GM21723 (cell line): ENCODE measurements around the gene SOX5.

ENCODE experiments used
- ATAC-seq: cut with Tn5 transposase; IDR thresholded peaks from one replicate; pipeline ENCODE4 v1.9.1; 2021; ENCODE audit warnings: mild to moderate bottlenecking, moderate library complexity; ENCODE audit not compliant: unreplicated experiment

The SOX5 gene

DNA sequence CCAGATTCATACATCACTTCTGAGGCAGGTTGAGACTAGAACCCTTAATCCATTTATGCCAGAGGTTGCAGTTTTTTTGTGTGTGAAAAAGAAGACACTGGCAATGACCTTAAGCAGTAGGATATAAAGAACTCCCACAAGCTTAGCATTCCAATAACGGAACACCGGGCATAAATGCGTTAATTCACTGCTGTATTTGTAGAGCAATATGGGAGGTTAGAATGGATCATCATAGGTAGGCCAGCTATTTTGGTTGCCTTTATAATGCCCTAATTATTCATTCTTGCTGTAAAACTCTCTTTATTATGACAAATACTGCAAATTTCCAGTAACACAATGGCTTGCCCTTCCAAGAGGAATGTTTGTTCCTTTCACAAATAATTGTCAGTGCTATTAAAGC lies 322.7 kb downstream of the SOX5 start:
- no peak for ATAC-seq

- no peak for ATAC-seq
These were observed 327.6 kb downstream of the SOX5 start for GRCh38 chr12:23621900-23622299.

DNA sequence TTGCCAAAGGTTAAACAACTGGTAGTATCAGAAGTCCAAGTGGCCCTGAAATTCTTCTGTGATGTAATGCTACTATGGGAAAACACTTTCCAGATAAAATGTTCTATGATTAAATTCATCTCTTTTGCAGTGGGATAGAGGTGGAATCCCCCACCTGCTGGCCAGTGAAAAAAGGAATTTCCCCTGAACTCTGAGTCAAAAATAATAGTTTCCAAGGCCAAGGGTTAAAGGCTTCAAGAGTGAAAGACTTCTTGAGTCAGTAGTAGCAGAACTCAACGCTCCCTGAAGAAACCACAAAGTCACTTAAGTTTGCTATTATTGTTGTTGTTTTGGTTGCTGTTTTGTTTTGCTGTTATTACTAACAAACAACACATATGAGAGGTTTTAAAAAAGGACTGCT lies 330.8 kb downstream of the SOX5 start:
- ATAC-seq, result no peak

DNA sequence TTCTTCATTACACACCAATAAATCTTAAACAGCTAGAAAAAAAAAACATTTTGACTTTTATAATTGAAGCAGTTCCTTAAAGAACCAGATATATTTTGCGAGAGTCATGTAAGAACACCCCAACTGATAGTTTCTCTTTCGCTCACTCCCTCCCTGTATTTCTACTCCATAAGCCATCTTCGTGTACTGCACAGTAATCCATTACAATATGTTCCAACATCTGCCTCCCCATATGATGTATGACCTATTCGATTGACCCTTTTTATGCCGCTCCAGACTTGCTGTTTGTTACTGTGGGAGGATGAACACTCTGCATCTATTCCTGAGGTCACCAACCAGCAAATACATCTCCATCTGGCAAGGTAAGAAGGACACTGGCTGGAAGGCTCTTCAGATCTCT lies 331.7 kb downstream of the SOX5 start:
- no peak for ATAC-seq

GRCh38 chr12:23614280-23614679 lies 335.2 kb downstream of the SOX5 start:
- ATAC-seq, result no peak

DNA sequence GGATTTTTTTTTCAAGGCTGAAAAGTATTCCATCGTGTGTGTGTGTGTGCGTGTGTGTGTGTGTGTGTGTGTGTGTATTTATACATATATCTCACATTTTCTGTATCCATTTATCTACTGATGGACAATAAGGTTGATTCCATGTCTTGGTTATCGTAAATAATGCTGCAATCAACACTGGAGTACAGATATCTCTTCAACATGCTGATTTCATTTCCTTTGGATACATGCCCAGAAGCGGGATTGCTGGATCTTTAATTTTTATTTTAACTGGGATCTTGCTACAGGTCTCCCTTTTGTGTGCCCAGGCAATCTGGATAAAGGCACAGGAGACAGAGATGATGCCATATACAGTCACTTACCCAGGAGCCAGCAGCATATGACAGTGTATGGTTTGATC lies 338.1 kb downstream of the SOX5 start:
- no peak for ATAC-seq

- ATAC-seq, result no peak
These were observed 348.6 kb downstream of the SOX5 start for GRCh38 chr12:23600919-23601318.

GRCh38 chr12:23596568-23596967 lies 352.9 kb downstream of the SOX5 start:
- ATAC-seq, result no peak

GRCh38 chr12:23587833-23588559 lies 361.5 kb downstream of the SOX5 start:
- ATAC-seq, result no peak

- no peak for ATAC-seq
These were observed 363.7 kb downstream of the SOX5 start for GRCh38 chr12:23585782-23586163.

- no peak for ATAC-seq
These were observed 364.2 kb downstream of the SOX5 start for GRCh38 chr12:23585156-23585781.

GRCh38 chr12:23581913-23582312 lies 367.6 kb downstream of the SOX5 start:
- no peak for ATAC-seq

DNA sequence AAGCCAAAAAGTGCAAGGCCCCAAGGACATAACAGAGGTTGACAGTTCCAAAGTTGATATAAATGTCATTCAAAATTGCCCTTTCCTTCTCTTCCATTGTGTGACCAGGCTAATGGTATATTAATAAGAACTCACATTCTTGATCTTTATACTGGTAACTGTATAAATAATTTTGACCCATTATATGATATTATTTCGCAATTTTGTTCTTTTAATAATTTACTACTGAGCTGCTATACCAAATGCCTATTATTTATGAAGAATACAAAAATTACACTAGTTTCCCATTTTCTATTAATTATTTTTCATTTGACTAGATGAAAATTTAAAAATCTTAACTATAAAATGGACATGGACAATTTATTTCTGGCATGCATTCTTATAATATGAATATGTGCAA lies 370.2 kb downstream of the SOX5 start:
- no peak for ATAC-seq

DNA sequence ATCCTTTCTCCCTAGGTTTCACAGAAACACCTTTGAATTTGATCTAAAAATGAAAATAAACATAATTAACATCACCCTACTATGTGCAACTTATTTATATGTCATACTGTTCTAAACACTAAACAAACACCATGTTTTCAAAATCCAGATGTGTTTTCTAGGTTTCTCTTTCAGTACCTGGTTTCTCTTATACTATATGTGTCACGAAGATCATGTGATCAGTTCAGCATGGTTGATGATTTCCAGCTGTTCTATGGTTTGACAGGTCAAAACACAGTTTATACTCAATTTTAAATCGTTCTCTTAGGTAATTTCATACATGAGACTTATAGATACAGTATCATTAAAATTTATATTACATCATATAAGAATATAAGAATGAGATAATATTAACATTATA lies 373.1 kb downstream of the SOX5 start:
- ATAC-seq, result peak; percentile 87

GRCh38 chr12:23569356-23569755 lies 380.1 kb downstream of the SOX5 start:
- no peak for ATAC-seq

GRCh38 chr12:23566133-23566532 lies 383.3 kb downstream of the SOX5 start:
- no peak for ATAC-seq

- ATAC-seq, result no peak
These were observed 384.9 kb downstream of the SOX5 start for GRCh38 chr12:23564451-23565152.

GRCh38 chr12:23561364-23562345 lies 387.8 kb downstream of the SOX5 start:
- no peak for ATAC-seq

- peak; percentile 68 for ATAC-seq
These were observed 388.9 kb downstream of the SOX5 start for GRCh38 chr12:23560611-23561010.

- ATAC-seq, result no peak
These were observed 390.2 kb downstream of the SOX5 start for GRCh38 chr12:23559268-23559753.

DNA sequence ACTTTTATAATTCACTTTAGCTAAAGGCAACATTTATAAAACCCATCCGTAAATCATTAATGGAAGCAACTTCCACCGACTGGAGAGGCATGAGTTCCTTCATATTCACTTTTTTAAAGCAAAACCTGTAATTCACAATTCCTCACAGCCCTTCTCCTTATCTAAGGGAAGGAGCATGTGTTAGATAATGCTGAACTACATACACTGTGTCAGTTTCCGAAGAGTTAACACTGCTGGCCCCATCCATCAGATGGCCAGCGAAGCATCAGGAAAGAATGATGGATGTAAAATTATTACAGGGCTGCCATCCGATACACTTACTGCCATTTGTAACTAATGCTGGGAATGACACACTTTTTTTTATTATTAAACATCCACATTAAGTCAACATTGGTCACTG lies 392.8 kb downstream of the SOX5 start:
- ATAC-seq, result no peak
